ENCODE measurements around the gene MRPS7.
"Not testable (repeated sequence)": the region's sequence is repeated elsewhere in the genome, so short reads cannot be mapped to it uniquely, and the experiment has no call there.

MRPS7 gene

DNA sequence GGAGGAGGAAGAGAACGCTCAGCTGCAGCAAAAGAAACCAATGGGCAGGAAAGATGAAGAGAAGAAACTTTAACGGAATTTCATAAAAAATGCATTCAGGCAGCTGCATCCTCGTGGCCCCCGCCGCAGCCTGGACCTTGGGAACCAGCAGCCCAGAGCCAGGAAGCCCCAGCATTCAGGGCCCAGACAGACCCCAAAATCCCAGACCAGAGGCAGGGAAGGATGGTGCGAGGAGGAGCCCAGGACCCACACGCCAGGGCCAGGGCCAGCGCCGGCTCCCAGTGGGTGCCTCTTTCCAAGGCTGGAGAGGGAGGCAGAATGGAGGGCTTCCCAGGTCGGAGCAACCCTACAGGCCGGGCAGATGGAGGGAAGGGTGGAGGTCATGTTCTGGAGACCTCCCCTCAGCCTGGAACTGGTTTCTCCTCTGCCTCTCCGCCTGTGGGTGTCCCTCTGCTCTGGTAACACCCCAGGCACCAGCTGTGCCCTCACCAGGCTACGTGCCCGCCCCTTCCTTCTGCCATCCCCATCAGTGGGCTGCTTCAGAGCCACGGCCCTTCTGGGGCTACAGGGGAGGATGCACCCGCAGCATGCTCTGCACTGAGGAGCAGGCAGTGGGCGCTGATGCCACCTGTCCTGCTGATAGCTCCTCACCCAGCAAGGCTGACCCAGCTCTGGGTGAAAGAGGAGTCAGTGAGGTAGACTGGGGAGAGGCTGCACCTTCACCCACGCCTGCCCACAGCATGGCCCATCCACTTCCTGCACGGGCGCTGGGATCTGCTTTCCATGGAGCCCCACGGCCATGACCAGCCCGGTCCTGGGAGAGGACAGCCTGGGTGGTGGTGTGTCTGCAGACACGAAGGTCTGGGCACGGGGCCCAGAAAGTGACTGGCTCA, 10.5 kb downstream of the MRPS7 start:
- Mint-ChIP-seq H3K9me3 (no peaks in the 10 kb centered on the region), H3K4me1 (peaks cover 28% of the 10 kb centered on the region), H3K27ac (peak overlapping the region; percentile 86), H3K4me3 (peak overlapping the region; percentile 86), H3K27me3 (no peaks in the 10 kb centered on the region), H3K36me3 (ENCODE audit: low read depth) (peaks cover 21% of the 10 kb centered on the region)
- peak; percentile 4 for ATAC-seq
- no peak for DNase-seq

DNA sequence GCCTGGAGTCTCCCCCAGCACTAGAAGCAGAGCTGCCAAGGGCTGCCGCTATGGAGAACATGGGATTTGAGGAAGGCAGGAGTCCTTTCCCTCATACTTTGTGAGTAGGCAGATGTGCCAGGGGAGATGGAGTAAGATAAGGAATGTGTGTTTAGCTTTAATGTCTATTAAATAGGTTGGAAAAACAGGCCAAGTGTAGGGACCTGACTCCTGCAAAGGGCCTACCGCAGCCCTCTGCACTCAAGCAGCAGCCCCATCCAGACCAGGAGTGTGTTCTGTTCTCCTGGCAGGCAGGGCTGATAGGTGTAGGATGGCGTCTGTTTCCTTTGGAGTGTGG, 11.1 kb downstream of the MRPS7 start:
- Mint-ChIP-seq H3K4me3 (peak overlapping the region; percentile 86), H3K36me3 (ENCODE audit: low read depth) (peaks cover 21% of the 10 kb centered on the region)
- DNase-seq, result no peak

DNA sequence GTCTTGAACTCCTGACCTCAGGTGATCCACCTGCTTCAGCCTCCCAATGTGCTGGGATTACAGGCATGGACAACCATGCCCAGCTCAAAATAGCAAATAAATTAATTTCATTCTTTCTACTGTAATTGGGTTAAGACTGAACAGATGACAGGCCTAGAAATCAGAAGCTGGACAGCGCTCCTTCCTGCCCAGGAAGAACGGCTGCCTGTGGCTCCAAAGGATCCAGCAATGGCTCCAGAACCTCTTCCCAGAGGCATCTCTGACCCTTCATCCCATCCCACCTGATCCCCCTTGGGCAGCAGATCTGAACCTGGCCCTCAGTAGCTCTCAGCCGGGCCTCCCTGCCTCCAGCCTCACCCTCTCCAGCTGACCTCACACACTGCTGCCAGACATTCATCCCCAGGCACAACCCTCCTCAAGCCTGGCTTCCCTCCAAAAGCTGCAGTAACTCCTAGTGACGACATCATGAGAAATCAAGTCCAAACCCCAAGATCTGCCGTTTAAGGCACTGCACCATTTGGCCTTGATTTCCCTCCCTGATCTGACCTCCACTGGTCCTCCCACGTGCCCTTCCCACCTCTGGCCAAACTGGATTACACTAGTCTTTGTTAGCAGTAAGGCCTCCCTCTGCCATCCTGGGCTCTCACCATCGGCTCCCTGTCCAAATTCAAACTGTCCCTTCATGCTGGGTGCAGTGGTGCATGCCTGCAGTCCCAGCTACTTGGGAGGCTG, 12.5 kb downstream of the MRPS7 start:
- Mint-ChIP-seq H3K27ac (no peak overlapping the region), H3K4me3 (no peak overlapping the region), H3K4me1 (peaks cover 25% of the 10 kb centered on the region), H3K9me3 (no peaks in the 10 kb centered on the region), H3K27me3 (no peaks in the 10 kb centered on the region), H3K36me3 (ENCODE audit: low read depth) (peaks cover 23% of the 10 kb centered on the region)
- ATAC-seq, result no peak
- no peak for DNase-seq

More for the DNA sequence above, 11.1 kb downstream of the MRPS7 start:
- peak overlapping the region; percentile 67 for H3K27ac Mint-ChIP-seq
- no peaks in the 10 kb centered on the region for H3K9me3 Mint-ChIP-seq
- H3K27me3 Mint-ChIP-seq, result no peaks in the 10 kb centered on the region
- ATAC-seq, result no peak
- H3K4me1 Mint-ChIP-seq, result peaks cover 28% of the 10 kb centered on the region

DNA sequence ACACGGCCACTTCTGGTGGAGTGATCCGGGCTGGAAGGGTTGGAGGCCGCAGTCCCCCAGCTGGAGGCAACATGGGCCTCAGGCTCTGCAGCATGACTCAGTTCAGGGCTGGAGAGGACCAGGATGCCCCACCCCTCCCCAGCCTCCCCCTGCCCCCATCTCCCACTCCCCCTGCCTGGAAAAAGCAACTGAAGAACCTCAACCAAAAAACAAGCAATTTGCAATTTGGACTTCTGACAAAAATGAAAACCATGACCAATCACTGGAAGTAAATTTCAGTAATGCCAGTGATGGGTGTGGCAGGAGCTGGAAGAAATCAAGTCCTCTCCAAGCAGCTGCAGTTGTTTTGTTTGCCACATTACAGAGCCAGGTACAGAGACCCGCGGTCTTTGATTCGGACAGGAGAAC, 16.0 kb downstream of the MRPS7 start:
- no peak overlapping the region for H3K4me3 Mint-ChIP-seq
- DNase-seq, result no peak
- no peak overlapping the region for H3K27ac Mint-ChIP-seq
- no peak for ATAC-seq
- H3K9me3 Mint-ChIP-seq, result no peaks in the 10 kb centered on the region
- no peaks in the 10 kb centered on the region for H3K27me3 Mint-ChIP-seq
- H3K4me1 Mint-ChIP-seq, result peaks cover 8% of the 10 kb centered on the region
- H3K36me3 Mint-ChIP-seq (ENCODE audit: low read depth), result peaks cover 31% of the 10 kb centered on the region

DNA sequence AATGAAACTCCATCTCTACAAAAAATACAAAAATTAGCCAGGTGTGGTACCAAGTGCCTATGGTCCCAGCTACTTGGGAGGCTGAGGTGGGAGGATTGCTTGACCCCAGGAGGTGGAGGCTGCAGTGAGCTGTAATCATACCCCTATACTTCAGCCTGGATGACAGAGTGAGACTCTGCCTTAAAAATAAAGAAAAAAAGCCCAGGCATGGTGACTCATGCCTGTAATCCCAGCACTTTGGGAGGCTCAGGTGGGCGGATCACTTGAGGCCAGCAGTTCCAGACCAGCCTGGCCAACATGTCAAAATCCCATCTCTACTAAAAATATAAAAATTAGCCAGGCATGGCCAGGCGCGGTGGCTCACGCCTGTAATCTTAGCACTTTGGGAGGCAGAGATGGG, 18.5 kb downstream of the MRPS7 start:
- not testable (repeated sequence) for DNase-seq, H3K4me3 Mint-ChIP-seq, H3K4me1 Mint-ChIP-seq, H3K27me3 Mint-ChIP-seq, H3K27ac Mint-ChIP-seq, ATAC-seq, H3K9me3 Mint-ChIP-seq
- H3K36me3 Mint-ChIP-seq (ENCODE audit: low read depth), result peaks cover 30% of the 10 kb centered on the region

DNA sequence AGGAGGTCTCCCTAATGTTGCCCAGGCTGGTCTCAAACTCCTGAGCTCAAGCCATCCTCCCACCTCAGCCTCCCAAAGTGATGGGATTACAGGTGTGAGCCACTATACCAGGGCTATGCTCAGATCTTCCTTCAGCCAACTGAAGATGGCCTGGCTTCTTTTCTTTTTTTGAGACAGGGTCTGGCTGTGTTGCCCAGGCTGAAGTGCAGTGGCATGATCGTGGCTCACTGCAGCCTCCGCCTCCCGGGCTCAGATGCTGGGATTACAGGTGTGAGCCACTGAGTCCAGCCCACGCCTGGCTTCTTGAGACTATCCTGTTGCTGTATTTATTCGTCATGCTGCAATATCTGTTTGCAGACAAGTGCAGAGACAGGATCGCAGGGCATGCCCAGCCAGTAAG, 23.4 kb downstream of the MRPS7 start:
- H3K27ac Mint-ChIP-seq, result no peak overlapping the region
- H3K27me3 Mint-ChIP-seq, result peaks cover 1% of the 10 kb centered on the region
- DNase-seq, result no peak
- peaks cover 27% of the 10 kb centered on the region for H3K4me1 Mint-ChIP-seq
- no peak for ATAC-seq
- no peaks in the 10 kb centered on the region for H3K9me3 Mint-ChIP-seq
- H3K4me3 Mint-ChIP-seq, result no peak overlapping the region
- peaks cover 45% of the 10 kb centered on the region for H3K36me3 Mint-ChIP-seq (ENCODE audit: low read depth)

DNA sequence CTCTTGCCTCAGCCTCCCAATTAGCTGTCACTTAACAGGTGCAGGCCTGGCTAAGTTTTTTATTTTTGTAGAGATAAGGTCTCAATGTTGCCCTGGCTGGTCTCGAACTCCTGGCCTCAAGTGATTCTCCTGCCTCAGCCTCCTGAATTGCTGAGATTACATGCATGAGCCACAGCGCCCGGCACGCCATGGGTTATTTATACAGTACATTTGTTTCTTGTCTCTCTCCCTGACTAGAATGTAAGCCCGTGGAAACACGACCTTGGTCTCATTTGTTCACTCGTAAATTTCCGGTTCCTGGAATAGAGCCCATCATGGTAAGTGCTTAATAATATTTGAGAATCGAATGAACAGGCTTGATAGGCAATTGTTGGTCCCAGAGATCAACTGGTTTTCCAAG, 25.5 kb downstream of the MRPS7 start:
- Mint-ChIP-seq H3K4me3 (peak overlapping the region; percentile 95), H3K4me1 (peaks cover 37% of the 10 kb centered on the region), H3K9me3 (no peaks in the 10 kb centered on the region), H3K27ac (peak overlapping the region; percentile 52), H3K36me3 (ENCODE audit: low read depth) (peaks cover 34% of the 10 kb centered on the region), H3K27me3 (peaks cover 1% of the 10 kb centered on the region)
- DNase-seq, result no peak
- ATAC-seq, result no peak

DNA sequence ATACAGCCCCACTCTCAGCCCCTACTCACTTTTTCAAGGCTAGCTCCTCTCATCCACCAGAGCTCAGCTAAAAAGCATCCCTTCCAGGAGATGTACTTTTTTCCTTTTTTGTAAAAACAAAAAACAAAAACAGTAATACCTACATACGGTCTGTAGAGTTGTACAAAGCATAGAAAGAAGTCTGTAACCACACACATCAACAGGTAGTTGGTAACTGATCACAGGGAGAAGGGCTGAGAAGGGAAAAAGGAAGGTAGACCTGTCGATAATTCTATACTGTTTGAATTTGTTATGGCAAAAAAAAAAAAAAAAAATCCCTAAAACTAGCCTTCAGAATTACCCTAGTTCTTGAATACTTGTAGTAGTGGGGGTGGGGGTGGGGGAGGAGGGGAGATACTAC, 26.7 kb downstream of the MRPS7 start:
- Mint-ChIP-seq H3K9me3 (no peaks in the 10 kb centered on the region), H3K27ac (peak overlapping the region; percentile 100), H3K27me3 (peaks cover 1% of the 10 kb centered on the region), H3K4me1 (peaks cover 37% of the 10 kb centered on the region), H3K36me3 (ENCODE audit: low read depth) (peaks cover 32% of the 10 kb centered on the region), H3K4me3 (peak overlapping the region; percentile 95)
- DNase-seq, result no peak
- no peak for ATAC-seq

DNA sequence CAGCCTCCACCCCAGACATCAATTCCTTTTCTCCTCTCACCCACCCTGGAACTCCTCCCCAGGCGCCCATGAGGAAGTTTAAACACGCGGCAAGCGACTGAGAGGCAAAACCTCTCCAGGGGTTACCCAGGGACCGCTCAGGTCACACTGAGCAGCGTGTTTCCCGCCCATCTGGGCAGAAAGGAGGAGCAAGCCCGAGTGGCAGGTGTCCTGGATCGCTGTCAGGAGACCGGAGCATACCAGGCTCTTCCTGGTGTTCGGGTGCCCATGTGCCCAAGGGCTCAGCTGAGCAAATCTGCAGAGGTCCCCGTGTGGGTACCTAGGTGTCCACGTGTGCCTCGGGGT, 27.1 kb downstream of the MRPS7 start:
- H3K4me1 Mint-ChIP-seq, result peaks cover 37% of the 10 kb centered on the region
- H3K27ac Mint-ChIP-seq, result peak overlapping the region; percentile 100
- no peaks in the 10 kb centered on the region for H3K9me3 Mint-ChIP-seq
- peak overlapping the region; percentile 95 for H3K4me3 Mint-ChIP-seq
- peaks cover 1% of the 10 kb centered on the region for H3K27me3 Mint-ChIP-seq
- H3K36me3 Mint-ChIP-seq (ENCODE audit: low read depth), result peaks cover 28% of the 10 kb centered on the region
- peak; percentile 21 for ATAC-seq
- peak; percentile 56 for DNase-seq

DNA sequence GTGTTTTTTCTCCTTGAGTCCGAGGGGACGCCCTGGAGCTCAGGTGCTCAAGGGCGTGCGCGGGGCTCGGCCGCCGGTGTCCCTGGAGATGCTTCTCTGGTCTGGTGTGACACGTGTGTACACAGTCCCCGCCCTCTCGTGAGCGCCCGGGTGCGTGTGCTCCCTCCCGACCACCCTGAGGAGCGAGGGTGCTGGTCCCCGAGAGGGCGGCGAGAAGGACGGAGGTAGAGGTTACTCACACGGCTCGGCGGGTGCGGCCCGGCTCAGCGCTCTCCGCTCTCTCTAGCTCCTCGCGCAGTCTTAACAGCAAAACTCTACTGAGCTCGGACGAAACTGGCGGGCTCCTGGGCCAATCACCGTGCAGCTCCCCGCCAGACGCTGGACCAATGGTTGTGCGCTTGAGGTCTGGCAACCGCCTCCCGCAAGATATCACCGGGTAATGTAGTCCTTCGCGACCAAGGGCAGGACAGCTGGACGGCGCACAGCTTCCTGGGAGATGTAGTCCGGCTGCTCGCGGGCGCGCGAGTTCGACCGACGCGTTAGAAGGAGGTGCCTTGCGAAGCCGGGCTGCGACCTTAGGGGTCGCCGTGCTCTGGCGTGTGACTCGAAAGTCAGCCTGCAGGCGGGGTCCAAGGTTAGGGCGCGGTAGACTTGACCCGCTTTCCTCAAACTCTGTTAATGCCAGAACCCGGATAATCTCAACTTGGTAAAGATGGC, 27.6 kb downstream of the MRPS7 start, which contains the start of gene SLC25A19:
SLC25A19 (minus strand) TSS at position 319 of the 717 bp plus-strand sequence. CDS start 2,669 bp downstream, outside the sequence.
- DNase-seq (peak; percentile 95), ATAC-seq (peak; percentile 95)
- Mint-ChIP-seq H3K4me1 (peaks cover 39% of the 10 kb centered on the region), H3K27me3 (peaks cover 1% of the 10 kb centered on the region), H3K27ac (peak within 1 kb of the TSS; percentile 100), H3K4me3 (peak within 1 kb of the TSS; percentile 95), H3K36me3 (ENCODE audit: low read depth) (peaks cover 26% of the 10 kb centered on the region), H3K9me3 (no peaks in the 10 kb centered on the region)

DNA sequence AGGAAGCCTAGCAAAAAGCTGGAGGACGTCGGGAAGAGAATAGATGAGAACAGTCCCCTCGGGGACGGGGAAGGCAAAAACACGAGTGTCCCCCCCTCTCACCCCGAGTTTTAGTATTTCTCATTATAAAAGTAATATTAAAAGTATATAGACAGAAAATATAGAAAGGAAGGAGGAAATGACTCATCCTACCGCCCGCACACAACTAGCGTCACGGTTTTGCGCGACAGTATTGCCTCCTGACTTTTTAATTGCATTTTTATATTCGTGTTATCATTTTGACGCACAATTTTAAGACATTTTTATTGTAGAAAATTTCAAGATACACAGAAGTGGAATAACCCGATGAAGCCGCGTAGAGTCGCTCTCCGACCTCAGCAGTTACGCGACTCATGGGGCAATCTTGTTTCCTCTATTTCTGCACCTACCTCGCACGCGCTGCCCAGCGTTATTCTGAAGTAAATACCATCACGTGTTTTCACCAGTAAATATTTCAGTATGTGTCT, 28.2 kb downstream of the MRPS7 start:
- Mint-ChIP-seq H3K36me3 (ENCODE audit: low read depth) (peaks cover 25% of the 10 kb centered on the region), H3K27me3 (peaks cover 1% of the 10 kb centered on the region), H3K27ac (peak overlapping the region; percentile 100), H3K9me3 (no peaks in the 10 kb centered on the region), H3K4me1 (peaks cover 44% of the 10 kb centered on the region), H3K4me3 (peak overlapping the region; percentile 95)
- peak; percentile 5 for ATAC-seq
- DNase-seq, result peak; percentile 69

DNA sequence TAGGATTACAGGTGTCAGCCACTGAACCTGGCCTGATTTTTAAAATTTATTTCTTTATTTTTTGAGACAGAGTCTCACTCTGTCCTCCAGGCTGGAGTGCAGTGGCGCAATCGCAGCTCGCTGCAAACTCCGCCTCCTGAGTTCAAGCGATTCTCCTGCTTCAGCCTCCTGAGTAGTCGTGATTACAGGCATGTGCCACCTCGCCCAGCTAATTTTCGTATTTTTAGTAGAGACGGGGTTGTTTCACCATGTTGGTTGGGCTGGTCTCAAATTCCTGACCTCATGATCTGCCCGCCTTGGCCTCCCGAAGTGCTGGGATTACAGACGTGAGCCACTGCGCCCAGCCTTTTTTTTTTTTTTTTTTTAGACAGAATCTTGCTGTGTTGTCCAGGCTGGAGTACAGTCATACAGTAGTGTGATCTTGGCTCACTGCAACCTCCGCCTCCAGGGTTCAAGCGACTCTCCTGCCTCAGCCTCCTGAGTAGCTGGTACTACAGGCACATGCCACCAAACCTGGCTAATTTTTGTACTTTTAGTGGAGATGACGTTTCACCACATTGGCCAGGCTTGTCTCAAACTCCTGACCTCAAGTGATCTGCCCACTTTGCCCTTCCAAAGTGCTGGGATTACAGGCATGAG, 31.2 kb downstream of the MRPS7 start:
- H3K4me1 Mint-ChIP-seq, result peaks cover 60% of the 10 kb centered on the region
- H3K9me3 Mint-ChIP-seq; H3K4me3 Mint-ChIP-seq; ATAC-seq; DNase-seq; H3K27ac Mint-ChIP-seq; H3K36me3 Mint-ChIP-seq (ENCODE audit: low read depth); H3K27me3 Mint-ChIP-seq: not testable (repeated sequence)

DNA sequence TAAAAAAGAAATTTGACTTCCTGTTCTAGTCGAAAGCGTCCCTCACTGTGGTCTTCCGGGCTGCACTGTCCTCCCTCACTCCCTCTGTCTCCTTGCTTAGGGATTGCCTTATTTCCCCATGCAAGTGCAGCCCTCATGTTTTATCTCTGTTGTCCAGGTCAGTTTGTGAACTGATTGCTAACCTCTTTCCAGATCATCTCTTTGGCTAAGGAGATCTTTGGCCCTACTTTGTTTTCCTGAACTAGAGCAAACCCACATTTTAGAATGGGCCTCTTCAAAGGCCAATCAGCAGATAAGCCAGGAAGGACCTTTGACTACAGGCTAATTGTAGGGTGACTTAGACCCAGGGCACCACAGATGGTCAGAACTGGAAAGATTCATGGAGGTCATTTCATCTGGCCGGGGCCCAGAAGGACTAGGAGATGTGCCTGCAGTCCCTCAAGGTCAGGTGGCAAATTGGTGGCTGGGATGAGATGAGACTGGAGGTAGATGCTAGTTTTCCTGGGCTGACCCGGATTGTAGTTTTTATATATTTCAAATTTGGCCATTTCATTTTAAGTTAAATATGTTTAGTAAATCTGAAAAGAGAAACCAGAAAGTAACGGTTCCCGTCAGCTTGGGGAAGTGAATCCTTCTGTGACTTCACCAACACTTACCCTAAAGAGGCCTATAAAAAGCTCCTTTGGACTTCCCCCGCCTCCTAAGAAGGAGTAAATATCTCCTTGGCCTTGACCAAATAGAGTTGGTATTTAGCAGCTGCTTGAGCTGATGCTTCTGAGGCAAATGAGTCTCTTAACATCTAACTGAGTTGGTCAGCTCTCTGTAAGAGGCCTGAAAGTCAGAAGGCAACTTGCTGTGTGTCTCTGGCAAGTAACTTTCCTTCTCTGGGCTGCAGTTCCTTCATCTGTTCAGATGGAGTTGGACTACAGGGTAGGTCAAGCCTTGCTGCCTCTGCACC, 33.8 kb downstream of the MRPS7 start:
- DNase-seq (peak; percentile 40), ATAC-seq (peak; percentile 86)
- Mint-ChIP-seq H3K4me3 (peak overlapping the region; percentile 33), H3K27ac (peak overlapping the region; percentile 94), H3K36me3 (ENCODE audit: low read depth) (peaks cover 3% of the 10 kb centered on the region), H3K4me1 (peaks cover 49% of the 10 kb centered on the region), H3K9me3 (no peaks in the 10 kb centered on the region), H3K27me3 (no peaks in the 10 kb centered on the region)
